Amniotic epithelial cell (primary cell): ENCODE data around the gene UBE2L5.
"Not testable (repeated sequence)": the region's sequence is repeated elsewhere in the genome, so short reads cannot be mapped to it uniquely, and the experiment has no call there.

Experiments
- DNase-seq: peaks from one replicate; pipeline ENCODE4 v3.0.0-alpha.2; 2010; ENCODE audit warnings: low read depth

Gene UBE2L5

DNA sequence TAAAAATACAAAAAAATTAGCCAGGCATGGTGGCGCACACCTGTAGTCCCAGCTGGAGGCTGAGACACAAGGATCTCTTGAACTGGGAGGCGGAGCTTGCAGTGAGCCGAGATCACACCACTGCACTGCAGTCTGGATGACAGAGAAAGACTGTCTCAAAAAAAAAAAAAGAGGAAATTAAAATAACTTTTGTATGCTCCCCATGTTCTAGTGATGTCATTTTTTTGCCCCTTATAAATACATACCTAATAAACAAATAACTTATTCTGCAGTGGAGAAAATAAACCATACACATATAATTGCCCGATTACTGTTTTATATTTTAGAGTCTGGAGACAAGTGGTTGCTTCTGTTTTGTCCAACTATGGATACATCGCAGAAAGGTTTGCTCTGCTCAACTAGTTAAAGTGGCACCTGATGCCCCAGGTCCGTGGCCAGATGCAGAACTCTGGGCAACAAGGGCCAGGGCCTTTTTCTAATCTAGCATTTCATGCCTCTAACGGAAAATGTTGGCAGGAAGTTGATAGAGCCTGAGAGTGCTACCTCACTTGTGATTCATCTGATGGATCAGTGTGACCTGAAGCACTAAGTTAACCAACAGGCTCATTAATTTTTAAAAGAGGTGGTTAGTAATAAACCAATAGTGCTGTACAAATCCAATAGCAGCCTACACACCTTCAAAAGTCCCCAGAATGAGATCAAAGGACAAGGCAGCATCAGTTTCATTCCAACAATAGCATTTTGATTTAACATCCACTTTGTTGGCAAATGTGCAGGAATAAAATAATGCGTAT is 18.8 kb downstream of the UBE2L5 start:
- DNase-seq, result no peak

DNA sequence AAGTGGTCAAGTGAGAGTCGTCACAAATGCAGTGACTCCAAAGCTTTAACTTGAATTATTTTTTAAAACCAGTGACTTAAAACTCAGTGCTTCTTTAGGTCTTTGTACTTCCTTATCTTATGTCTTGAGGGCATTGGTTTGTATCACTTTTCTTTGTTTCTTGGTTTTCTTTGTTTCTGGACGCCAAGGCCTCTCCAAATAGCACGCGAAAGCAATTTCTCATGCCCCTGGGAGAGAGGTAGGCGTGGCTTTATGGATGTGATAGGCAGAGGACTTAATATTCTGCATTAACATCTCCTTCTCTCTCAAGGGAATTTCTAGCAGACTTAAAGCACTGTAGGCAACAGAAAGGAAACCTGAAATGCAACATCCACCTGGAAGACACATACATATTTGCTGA is 20.6 kb downstream of the UBE2L5 start:
- DNase-seq, result no peak

- DNase-seq, result not testable (repeated sequence)
Observed at GRCh38 chr13:30443491-30443890, 21.2 kb downstream of the UBE2L5 start.

DNA sequence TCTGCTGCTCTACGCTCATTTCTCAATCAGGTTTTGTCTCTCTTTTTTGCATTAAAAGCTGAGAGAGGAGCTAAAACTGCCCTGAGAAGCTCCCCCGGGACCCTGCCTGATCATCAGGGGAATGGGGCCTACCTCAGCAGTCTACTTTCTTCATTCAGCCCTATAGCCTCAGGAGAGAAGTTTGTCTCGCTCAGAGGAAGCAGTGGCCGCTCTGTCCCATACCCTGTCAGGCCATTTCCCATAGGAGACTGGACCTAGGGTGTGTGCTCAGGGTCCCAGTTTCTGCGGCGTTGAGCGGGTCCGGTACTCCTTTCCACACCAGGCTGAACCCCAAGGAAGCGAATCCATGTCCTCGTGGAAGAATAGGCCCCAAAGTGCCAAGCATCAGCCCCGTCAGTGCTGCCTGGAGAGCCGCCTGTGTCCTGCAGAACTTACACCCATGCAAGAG is 21.7 kb downstream of the UBE2L5 start:
- DNase-seq, result no peak

GRCh38 chr13:30446126-30446500 is 23.8 kb downstream of the UBE2L5 start:
- DNase-seq, result no peak

- DNase-seq, result no peak
Observed at GRCh38 chr13:30448441-30448840, 26.1 kb downstream of the UBE2L5 start.

DNA sequence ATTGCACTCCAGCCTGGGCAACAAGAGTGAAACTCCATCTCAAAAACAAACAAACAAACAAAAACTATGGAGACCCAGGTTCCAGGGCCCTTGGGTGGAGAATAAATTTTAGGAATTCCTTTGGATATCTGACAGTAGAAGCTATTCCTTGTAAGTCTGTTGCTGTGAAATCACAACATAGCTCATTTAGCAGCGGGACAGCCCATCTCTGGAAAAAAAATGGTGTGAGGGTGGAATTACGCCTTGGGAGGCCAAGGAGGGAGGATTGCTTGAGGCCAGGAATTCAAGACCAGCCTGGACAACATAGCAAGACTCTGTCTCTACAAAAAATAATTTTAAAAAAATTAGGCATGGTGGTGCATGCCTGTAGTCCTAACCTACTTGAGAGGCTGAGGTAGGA is 27.8 kb downstream of the UBE2L5 start:
- DNase-seq, result no peak

GRCh38 chr13:30451476-30451875 is 29.2 kb downstream of the UBE2L5 start:
- not testable (repeated sequence) for DNase-seq

DNA sequence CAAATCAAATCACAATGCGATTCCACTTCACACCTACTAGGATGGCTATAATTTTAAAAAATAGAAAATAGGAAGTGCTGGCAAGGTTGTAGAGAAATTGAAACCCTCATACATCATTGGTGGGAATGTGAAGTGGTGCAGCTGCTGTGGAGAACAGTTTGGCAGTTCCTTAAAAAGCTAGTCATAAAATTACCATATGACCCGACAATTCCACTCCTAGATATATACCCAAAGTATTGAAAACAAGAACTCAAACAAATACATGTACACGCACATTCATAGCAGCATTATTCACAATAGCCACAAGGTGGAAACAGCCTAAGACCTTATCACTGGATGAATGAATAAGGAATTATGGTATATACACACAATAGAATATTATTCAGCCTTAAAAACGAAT is 31.4 kb downstream of the UBE2L5 start:
- no peak for DNase-seq

GRCh38 chr13:30454991-30455390 is 32.7 kb downstream of the UBE2L5 start:
- DNase-seq, result no peak

DNA sequence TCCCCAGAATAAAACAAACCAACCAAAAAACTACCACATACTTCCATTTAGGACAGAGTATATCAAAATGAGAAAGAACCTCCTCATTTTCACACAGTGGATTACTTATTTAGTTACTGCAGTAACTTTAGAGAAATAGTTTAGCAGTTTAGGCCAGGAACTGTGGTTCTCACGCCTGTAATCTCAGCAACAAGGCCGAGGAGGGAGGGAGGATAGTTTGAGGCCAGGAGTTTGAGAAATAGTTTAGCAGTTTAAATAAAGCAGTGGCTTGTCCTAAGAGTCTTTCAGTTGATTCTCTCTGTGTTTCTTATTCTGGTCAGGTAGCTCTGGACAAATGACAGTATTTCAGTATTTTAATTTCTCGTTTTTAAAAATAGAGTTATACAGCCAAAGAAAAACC is 34.0 kb downstream of the UBE2L5 start:
- DNase-seq, result no peak

GRCh38 chr13:30457306-30457891 is 35.1 kb downstream of the UBE2L5 start:
- no peak for DNase-seq

GRCh38 chr13:30461279-30462066 is 39.2 kb downstream of the UBE2L5 start:
- peak; percentile 53 for DNase-seq

DNA sequence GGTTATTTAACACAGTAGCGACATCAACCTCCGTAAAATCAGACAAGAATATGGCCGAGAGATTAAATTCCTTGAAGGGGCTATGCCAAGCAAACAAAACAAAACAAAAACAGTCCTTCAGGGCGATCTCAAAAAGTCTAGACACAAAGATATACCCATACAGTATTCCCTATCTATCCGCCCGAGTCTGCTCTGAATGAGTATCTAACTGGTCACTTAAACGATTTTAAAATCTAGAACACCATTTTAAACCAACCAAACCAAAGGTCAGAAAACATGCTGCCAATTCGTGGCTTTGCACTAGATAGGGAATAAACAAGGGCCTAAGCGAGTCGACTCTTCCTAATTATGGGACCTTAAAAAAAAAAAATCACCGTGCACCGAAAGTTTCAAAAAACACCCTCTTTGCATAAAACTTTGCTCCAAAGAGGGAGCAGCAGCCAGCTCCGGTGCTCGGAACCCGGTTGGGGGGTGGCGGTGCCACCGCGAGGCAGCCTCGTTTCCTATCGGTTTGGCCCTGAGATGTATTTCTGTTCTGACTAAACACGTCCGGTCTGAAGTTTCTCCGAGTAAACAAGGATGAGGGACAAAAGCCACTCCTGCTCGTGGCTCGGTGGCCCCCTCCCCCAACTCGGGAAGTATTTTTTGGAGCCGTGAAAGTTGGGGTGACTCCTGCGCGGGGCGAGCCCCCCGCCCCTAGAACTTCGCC is 41.6 kb downstream of the UBE2L5 start:
- peak; percentile 63 for DNase-seq

DNA sequence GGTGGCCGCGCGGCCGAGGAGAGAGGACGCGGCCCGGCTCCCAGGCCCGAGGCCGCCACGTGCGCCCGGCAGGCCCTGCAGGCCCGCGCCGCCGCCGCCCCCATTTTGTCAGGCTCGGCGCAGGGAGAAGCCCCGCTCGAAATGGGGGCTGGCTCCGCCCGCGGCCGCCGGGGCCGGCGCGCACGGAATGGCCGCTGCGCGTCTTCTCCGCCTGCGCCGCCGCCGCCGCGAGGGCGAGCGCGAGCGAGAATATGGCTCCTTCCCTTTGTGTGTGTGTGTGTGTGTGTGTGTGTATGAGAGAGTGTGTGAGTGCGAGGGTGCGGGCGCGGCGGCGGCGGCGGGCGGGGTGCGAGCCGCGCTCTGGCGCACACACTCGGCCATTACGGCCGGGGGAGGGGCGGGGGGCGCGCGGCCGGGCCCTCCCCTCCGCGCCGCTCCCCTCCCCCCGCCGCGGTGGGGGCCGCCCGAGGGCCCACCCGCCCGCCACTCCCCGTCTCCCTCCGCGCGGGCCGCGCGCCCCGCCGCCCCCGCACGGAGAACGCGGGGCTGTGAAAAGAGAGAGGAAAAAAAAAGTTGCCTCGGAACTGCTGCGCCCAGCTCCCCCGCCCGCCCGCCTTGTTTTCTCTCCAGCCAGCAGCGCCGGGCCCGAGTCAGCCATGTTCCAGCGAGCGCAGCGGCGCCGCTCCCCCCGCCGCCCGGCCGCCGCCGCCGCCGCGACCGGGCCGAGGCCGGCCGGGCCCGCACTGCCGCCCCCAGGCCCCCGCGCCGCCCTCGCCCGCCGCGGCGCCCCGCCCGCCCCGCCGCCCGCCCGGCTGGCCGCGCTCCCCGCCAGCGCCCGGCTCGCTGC is 42.4 kb downstream of the UBE2L5 start:
- DNase-seq, result peak; percentile 78

GRCh38 chr13:30465343-30465592 is 43.0 kb downstream of the UBE2L5 start:
- DNase-seq, result no peak

GRCh38 chr13:30465593-30466357 is 43.5 kb downstream of the UBE2L5 start, which contains the start of gene HMGB1:
Gene HMGB1 (minus strand): TSS chr13:30465936. CDS start chr13:30463680, 2,256 bp downstream.
- DNase-seq, result peak; percentile 99

DNA sequence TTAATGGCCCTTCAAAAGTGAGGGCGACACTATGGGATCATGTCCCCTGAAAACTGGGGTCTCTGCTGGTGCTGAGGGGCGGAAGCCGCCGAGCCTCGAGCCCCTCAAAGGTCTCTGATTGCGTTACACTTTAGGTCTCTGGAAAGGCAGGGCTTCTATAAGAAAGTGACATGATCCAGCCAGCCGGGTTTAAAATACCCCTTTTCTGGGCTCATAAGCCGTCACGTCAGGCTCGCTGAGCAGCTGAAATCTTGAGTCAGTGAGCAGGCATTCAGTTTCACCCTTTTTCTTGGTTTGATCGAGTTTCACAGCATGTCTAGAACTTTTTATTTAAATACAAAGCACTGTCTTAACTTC is 44.0 kb downstream of the UBE2L5 start:
- DNase-seq, result no peak

DNA sequence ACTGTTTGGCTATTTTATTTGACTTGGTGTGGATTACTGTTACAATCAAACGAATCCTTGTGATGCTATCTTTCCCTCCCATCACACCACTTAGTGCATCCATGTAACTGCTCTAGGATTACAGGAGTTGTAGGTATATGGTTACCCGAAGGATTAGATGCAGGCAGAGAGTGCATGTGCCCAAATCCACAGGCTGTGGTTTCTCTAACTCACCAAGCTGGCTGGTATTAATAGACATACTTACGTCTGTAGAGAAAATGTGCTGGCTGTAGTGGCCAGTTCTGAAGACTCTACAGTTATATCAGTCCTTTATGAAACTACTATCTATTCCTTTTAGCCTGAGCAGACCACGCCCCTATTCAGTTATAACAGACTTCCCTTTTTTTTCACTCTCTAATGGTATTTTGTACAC is 44.6 kb downstream of the UBE2L5 start:
- no peak for DNase-seq

GRCh38 chr13:30473675-30474074 is 51.4 kb downstream of the UBE2L5 start:
- DNase-seq, result no peak
